Liver (tissue), 3 donors: ENCODE measurements around the gene TFDP2.

Experiments
- ATF3 ChIP-seq: IDR thresholded peaks from 2 replicates; pipeline ENCODE4 v1.6.1; 2016; ENCODE audit warnings: antibody characterized with exemption
- CTCF ChIP-seq: fragments of 150-350 bp; IDR thresholded peaks from 2 replicates; pipeline ENCODE4 v1.5.1; 2017; ENCODE audit warnings: improper control_type of control experiment, low read depth, low read length; ENCODE audit not compliant: missing input control
- HNF4G ChIP-seq: IDR thresholded peaks from 2 replicates; pipeline ENCODE4 v1.6.1; 2016; ENCODE audit warnings: antibody characterized with exemption
- RAD21 ChIP-seq, 2 donors: IDR thresholded peaks; 2 replicates each; pipeline ENCODE4 v1.6.1; 2016; ENCODE audit warnings: antibody characterized with exemption in 2 of 2, mild to moderate bottlenecking in 2 of 2
- YY1 ChIP-seq: IDR thresholded peaks from 2 replicates; pipeline ENCODE4 v1.6.1; 2016; ENCODE audit warnings: antibody characterized with exemption, mild to moderate bottlenecking
- donor health status: healthy.
- donor health status: healthy.

- TF ChIP-seq CTCF (no peak), ATF3 (no peak), YY1 (no peak), RAD21 (IDR thresholded peaks at IDR 0.05) (no peak), HNF4G (no peak)
These were observed 2.5 kb upstream of the TFDP2 start for GRCh38 chr3:142151828-142152227.
